Fibroblast of lung (primary cell): ENCODE results near the gene NMT1.

Experiments used
- EZH2 ChIP-seq: IDR thresholded peaks from 2 replicates; pipeline ENCODE4 v1.5.1; 2012; ENCODE audit warnings: low read length, control low read depth, mild to moderate bottlenecking; ENCODE audit errors: missing control alignments
- TF ChIP-seq, protein P1 (sequence below), 2 donors: IDR thresholded peaks in 1 of 2; conservative IDR thresholded peaks in 1 of 2; 1 replicate in 1 of 2; 2 replicates in 1 of 2; pipeline ENCODE4 v1.5.1; 2011 to 2012; ENCODE audit warnings: low read length in 2 of 2, control low read depth in 1 of 2, inconsistent platforms in 1 of 2, low read depth in 1 of 2, mild to moderate bottlenecking in 1 of 2

GRCh38 chr17:45086865-45087503 is 25.9 kb downstream of the NMT1 start:
- TF ChIP-seq EZH2: no peak
- TF ChIP-seq, protein P1, sequence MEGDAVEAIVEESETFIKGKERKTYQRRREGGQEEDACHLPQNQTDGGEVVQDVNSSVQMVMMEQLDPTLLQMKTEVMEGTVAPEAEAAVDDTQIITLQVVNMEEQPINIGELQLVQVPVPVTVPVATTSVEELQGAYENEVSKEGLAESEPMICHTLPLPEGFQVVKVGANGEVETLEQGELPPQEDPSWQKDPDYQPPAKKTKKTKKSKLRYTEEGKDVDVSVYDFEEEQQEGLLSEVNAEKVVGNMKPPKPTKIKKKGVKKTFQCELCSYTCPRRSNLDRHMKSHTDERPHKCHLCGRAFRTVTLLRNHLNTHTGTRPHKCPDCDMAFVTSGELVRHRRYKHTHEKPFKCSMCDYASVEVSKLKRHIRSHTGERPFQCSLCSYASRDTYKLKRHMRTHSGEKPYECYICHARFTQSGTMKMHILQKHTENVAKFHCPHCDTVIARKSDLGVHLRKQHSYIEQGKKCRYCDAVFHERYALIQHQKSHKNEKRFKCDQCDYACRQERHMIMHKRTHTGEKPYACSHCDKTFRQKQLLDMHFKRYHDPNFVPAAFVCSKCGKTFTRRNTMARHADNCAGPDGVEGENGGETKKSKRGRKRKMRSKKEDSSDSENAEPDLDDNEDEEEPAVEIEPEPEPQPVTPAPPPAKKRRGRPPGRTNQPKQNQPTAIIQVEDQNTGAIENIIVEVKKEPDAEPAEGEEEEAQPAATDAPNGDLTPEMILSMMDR (conservative IDR thresholded peaks at IDR 0.05 in 1 of 2, IDR thresholded peaks at IDR 0.05 in 1 of 2; ENCODE audit: low read depth in 1 of 2, low read length in 2 of 2): no peak
